ENCODE data around the gene SMYD3. TPM values are rescaled to one million over a fixed set of nuclear protein-coding genes. Genes with fewer than 3 reads are reported as not detected.

SMYD3 gene
- total RNA-seq, 1 donor from 2014 or later = 24.2 TPM

DNA sequence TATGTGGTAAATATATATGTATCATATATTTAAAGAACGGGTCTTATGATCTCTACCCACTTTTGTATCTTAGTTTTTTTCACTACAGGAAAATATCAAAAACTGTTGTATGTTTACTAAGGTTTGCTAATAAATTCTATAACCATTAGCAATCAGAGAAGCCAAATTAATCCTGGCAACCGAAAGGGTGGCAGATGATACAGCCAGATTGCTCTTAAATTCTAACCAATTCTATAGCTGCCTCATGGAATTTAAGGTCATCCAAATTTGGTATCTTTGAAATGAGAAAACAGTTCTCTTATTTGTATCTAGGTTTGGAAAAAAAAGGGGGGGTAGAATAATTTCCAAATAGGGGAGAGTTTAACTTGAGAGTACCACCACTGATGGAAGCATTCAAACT, 591.2 kb downstream of the SMYD3 start:
- TF ChIP-seq, protein P1, sequence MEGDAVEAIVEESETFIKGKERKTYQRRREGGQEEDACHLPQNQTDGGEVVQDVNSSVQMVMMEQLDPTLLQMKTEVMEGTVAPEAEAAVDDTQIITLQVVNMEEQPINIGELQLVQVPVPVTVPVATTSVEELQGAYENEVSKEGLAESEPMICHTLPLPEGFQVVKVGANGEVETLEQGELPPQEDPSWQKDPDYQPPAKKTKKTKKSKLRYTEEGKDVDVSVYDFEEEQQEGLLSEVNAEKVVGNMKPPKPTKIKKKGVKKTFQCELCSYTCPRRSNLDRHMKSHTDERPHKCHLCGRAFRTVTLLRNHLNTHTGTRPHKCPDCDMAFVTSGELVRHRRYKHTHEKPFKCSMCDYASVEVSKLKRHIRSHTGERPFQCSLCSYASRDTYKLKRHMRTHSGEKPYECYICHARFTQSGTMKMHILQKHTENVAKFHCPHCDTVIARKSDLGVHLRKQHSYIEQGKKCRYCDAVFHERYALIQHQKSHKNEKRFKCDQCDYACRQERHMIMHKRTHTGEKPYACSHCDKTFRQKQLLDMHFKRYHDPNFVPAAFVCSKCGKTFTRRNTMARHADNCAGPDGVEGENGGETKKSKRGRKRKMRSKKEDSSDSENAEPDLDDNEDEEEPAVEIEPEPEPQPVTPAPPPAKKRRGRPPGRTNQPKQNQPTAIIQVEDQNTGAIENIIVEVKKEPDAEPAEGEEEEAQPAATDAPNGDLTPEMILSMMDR (conservative IDR thresholded peaks at IDR 0.05) = no peak
- no peaks in the 10 kb centered on the region for H3K4me1 Mint-ChIP-seq

DNA sequence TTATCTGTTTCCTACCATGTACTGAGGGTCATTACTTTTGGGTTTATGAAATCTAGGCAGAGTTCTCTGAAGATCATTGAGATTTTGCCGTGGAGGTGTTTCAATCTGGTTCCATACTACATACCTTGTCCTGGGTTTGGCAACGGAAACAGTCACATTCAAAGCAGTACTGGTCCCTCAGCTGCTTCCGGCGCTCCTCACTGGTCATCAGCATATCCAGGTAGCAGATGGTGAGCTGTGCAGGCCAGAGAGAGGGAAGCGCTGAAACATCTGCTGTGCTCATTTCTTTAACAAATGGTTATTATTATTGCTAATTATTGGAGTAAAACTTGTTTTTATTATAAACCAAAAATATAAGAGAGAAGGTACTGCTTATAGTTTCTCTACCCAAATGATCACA, 591.7 kb downstream of the SMYD3 start:
- no peak for DNase-seq (ENCODE audit: low read depth, low spot score)
- no peaks in the 10 kb centered on the region for H3K4me1 Mint-ChIP-seq
- H3K27ac Mint-ChIP-seq (ENCODE audit: unreplicated experiment) = no peak overlapping the region
- peaks cover 8% of the 10 kb centered on the region for H3K9me3 Mint-ChIP-seq
- H3K4me3 Mint-ChIP-seq = no peak overlapping the region
- peaks cover 11% of the 10 kb centered on the region for H3K36me3 Mint-ChIP-seq (ENCODE audit: low read depth)
- no peaks in the 10 kb centered on the region for H3K27me3 Mint-ChIP-seq (ENCODE audit: low read depth)
- TF ChIP-seq, protein P1 (conservative IDR thresholded peaks at IDR 0.05) = no peak

More for the DNA sequence above, 591.2 kb downstream of the SMYD3 start:
- Mint-ChIP-seq H3K4me3 (no peak overlapping the region), H3K9me3 (peaks cover 10% of the 10 kb centered on the region), H3K27ac (ENCODE audit: unreplicated experiment) (no peak overlapping the region), H3K36me3 (ENCODE audit: low read depth) (peaks cover 12% of the 10 kb centered on the region), H3K27me3 (ENCODE audit: low read depth) (no peaks in the 10 kb centered on the region)
- no peak for DNase-seq (ENCODE audit: low read depth, low spot score)

DNA sequence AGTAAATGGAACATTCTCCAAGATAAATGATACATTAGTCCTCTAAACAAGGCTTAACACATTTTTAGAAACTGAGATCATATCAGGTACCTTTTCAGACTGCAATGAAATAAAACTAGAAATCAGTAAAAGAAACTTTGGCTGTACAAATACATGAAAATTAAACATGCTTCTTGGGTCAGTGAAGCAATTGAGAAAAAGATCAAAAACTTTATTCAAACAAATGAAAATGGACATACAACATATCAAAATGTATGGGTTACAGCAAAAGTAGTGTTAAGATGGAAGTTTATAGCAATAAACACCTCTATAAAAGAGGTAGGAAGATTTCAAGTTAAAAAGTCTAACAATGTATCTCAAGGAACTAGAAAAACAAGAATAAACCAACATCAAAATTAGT, 598.5 kb downstream of the SMYD3 start:
- Mint-ChIP-seq H3K27ac (ENCODE audit: unreplicated experiment) (no peak overlapping the region), H3K27me3 (ENCODE audit: low read depth) (no peaks in the 10 kb centered on the region), H3K4me1 (no peaks in the 10 kb centered on the region), H3K4me3 (no peak overlapping the region), H3K36me3 (ENCODE audit: low read depth) (peaks cover 10% of the 10 kb centered on the region), H3K9me3 (peaks cover 7% of the 10 kb centered on the region)
- TF ChIP-seq, protein P1 (conservative IDR thresholded peaks at IDR 0.05) = no peak
- DNase-seq (ENCODE audit: low read depth, low spot score) = no peak

DNA sequence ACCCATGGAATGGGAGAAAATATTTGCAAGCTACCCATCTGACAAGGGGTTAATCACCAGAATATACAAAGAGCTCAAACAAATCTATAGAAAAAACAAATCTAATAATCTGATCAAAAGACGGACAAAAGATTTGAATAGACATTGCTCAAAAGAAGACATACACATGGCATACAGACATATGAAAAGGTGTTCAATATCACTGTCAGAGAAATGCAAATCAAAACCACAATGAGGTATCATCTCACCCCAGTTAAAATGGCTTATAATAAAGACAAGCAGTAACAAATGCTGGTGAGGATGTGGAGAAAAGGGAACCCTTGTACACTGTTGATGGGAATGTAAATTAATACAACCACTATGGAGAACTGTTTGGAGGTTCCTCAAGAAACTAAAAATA, 600.9 kb downstream of the SMYD3 start:
- Mint-ChIP-seq H3K27me3 (ENCODE audit: low read depth) (no peaks in the 10 kb centered on the region), H3K9me3 (peaks cover 8% of the 10 kb centered on the region), H3K36me3 (ENCODE audit: low read depth) (peaks cover 11% of the 10 kb centered on the region), H3K27ac (ENCODE audit: unreplicated experiment) (no peak overlapping the region), H3K4me3 (no peak overlapping the region), H3K4me1 (no peaks in the 10 kb centered on the region)
- TF ChIP-seq, protein P1 (conservative IDR thresholded peaks at IDR 0.05) = no peak
- DNase-seq (ENCODE audit: low read depth, low spot score) = no peak

DNA sequence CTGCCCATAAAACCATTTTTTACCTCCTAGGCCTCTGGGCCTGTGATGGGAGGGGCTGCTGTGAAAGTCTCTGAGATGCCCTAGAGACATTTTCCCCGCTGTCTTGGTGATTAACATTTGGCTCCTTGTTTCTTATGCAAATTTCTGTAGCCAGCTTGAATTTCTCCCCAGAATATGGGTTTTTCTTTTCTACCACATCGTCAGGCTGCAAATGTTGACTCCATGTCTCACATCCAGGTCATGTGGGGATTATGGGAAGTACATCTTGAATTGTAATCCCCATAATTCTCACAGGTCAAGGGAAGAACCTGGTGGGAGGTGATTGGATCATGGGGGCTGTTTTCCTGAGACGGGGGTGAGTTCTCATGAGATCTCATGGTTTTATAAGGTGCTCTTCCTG, 603.2 kb downstream of the SMYD3 start:
- peaks cover 6% of the 10 kb centered on the region for H3K9me3 Mint-ChIP-seq
- TF ChIP-seq, protein P1 (conservative IDR thresholded peaks at IDR 0.05) = no peak
- no peak overlapping the region for H3K27ac Mint-ChIP-seq (ENCODE audit: unreplicated experiment)
- H3K4me3 Mint-ChIP-seq = no peak overlapping the region
- no peaks in the 10 kb centered on the region for H3K4me1 Mint-ChIP-seq
- H3K36me3 Mint-ChIP-seq (ENCODE audit: low read depth) = peaks cover 11% of the 10 kb centered on the region
- no peak for DNase-seq (ENCODE audit: low read depth, low spot score)
- no peaks in the 10 kb centered on the region for H3K27me3 Mint-ChIP-seq (ENCODE audit: low read depth)

DNA sequence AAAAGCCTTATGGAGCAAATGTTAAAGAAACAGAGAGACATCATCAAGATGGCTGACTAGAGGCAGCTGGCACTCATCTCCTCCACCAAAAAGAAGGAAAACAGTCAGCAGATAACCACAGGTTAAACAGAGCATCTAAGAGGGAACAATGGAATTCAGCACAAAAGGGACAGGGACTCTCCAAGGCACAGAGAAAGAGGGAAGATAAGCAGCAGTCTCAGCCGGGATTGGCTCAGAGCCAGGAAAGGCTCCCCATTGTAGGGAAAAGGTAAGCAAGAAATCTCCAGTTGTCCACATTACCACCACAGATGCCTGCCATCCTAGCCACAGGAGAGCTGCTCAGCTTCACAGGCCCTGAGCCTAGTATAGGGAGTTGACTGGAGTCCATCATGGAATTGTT, 605.5 kb downstream of the SMYD3 start:
- TF ChIP-seq, protein P1 (conservative IDR thresholded peaks at IDR 0.05) = no peak
- Mint-ChIP-seq H3K36me3 (ENCODE audit: low read depth) (peaks cover 11% of the 10 kb centered on the region), H3K27me3 (ENCODE audit: low read depth) (no peaks in the 10 kb centered on the region), H3K4me1 (no peaks in the 10 kb centered on the region), H3K4me3 (no peak overlapping the region), H3K9me3 (peaks cover 6% of the 10 kb centered on the region), H3K27ac (ENCODE audit: unreplicated experiment) (no peak overlapping the region)
- DNase-seq (ENCODE audit: low read depth, low spot score) = no peak
